ENCODE results near the gene NUDT13. TPM values are rescaled to one million over a fixed set of nuclear protein-coding genes. Genes with fewer than 3 reads are reported as not detected.

NUDT13 gene
- total and polyA plus RNA-seq, 9 of the 15 experiments (the other 6 are each of a cell fraction or from before 2014, with no cell fraction given), result 4.7 to 11.1 (median 5.6) TPM

- TF ChIP-seq RREB1 (CRISPR knock-in tag; IDR thresholded peaks at IDR 0.05), result no peak
- TF ChIP-seq STAT5A (IDR thresholded peaks at IDR 0.05; ENCODE audit: borderline replicate concordance, low read length), result no peak
- TF ChIP-seq SRSF7 (optimal IDR thresholded peaks at IDR 0.05; ENCODE audit: low read depth, low read length), result no peak
Observed at GRCh38 chr10:73139251-73139650, 29.0 kb downstream of the NUDT13 start (continued).

GRCh38 chr10:73141603-73142002 is 31.3 kb downstream of the NUDT13 start:
- FAIRE-seq, result no peak

More at GRCh38 chr10:73141603-73142002, 31.3 kb downstream of the NUDT13 start:
- WGBS (ENCODE audit: insufficient coverage, low coverage, missing lambda C conversion rate), result 82% methylated on average over 3 of the region's 3 CpGs
- TF ChIP-seq MAFF (IDR thresholded peaks at IDR 0.05; ENCODE audit: low read length) (peak; percentile 11; the same call in 1 of the 2 replicates), C11orf30 (IDR thresholded peaks at IDR 0.05; ENCODE audit: low read depth) (peak; percentile 43; the same call in 1 of the 2 replicates), ZNF165 (CRISPR knock-in tag; IDR thresholded peaks at IDR 0.05; ENCODE audit: borderline replicate concordance) (no peak), TRIM25 (IDR thresholded peaks at IDR 0.05; ENCODE audit: borderline replicate concordance) (no peak), MAFK (IDR thresholded peaks at IDR 0.05; ENCODE audit: low read length) (peak; percentile 32; the same call in 1 of the 2 replicates), ZNF316 (IDR thresholded peaks at IDR 0.05) (peak; percentile 76), ZNF764 (CRISPR knock-in tag; IDR thresholded peaks at IDR 0.05; ENCODE audit: low read depth) (no peak)
- Histone ChIP-seq H3K27ac (ENCODE audit: extremely low read depth, low read depth, low read length) (no peak overlapping the region), H3K27me3 (ENCODE audit: control insufficient read depth in 2 of 2, insufficient read depth in 2 of 2, low read length in 2 of 2) (no peaks in the 10 kb centered on the region), H4K20me1 (replicated peaks; ENCODE audit: control insufficient read depth, insufficient read depth, low read length) (no peaks in the 10 kb centered on the region), H3K4me2 (ENCODE audit: insufficient read depth, low read length) (no peak overlapping the region), H3K4me3 (no peak overlapping the region), H3K9me1 (ENCODE audit: control insufficient read depth, insufficient read depth, low read length) (no peaks in the 10 kb centered on the region), H3K9me3 (replicated peaks; ENCODE audit: control insufficient read depth, insufficient read depth, low read depth, low read length) (no peaks in the 10 kb centered on the region), H2AFZ (ENCODE audit: low read depth, low read length) (no peak overlapping the region), H3K9ac (ENCODE audit: insufficient read depth in 1 of 2, low read depth in 2 of 2, low read length in 2 of 2) (no peak overlapping the region), H3K36me3 (ENCODE audit: control insufficient read depth, insufficient read depth, low read length) (peaks cover 73% of the 10 kb centered on the region), H3K79me2 (ENCODE audit: control insufficient read depth, insufficient read depth, low read length) (no peaks in the 10 kb centered on the region), H3K4me1 (replicated peaks in 1 of 2; ENCODE audit: control insufficient read depth in 2 of 2, insufficient read depth in 2 of 2, low read length in 2 of 2) (no peaks in the 10 kb centered on the region)
- DNase-seq (ENCODE audit: extremely low read depth in 1 of 4, low spot score in 3 of 4), result no peak
- no peak for ATAC-seq
- in situ Hi-C loops (cut with MboI) (no loop called here), intact Hi-C loops (cut with micrococcal nuclease) (no loop called here)
- CTCF ChIA-PET (ENCODE audit: low intra/inter-chr PET ratio), result no interaction called here
- POLR2A ChIA-PET, result interaction anchor here (2.0 kb wide), 1 partner anchor 9 kb away, joined by 4 read pairs; no protein-coding TSS in a partner anchor
- BruUV-seq (replicated peaks), result no TSS peak

All from K562 (cell line).